Activated naive CD8-positive, alpha-beta T cell treated with anti-CD3 and anti-CD28 coated beads, Interleukin-2, amount 10 ng/mL, durations not matched to agents 7 days and 5 days (primary cell): ENCODE data around the gene PCDHGA4. TPM values are rescaled to one million over a fixed set of nuclear protein-coding genes. Genes with fewer than 3 reads are reported as not detected.

Source experiments
- ATAC-seq: fragments of 150-1000 bp; cut with Tn5 transposase; one replicate; pipeline ENCODE4 v1.10.0; 2021; ENCODE audit warnings: low read depth, moderate library complexity
- POLR2A ChIA-PET: fragments of 350-600 bp; sonication (Branson Sonifier 250); formaldehyde crosslinking; loops from one replicate; lab custom pipeline; 2021; ENCODE audit warnings: antibody characterized with exemption; lab: Charles Lee
- DNase-seq: peaks from one replicate; pipeline ENCODE4 v3.0.0; 2021
- H3K27ac Mint-ChIP-seq: one replicate; pipeline ENCODE4 v1.8.0; 2022; ENCODE audit warnings: mild to moderate bottlenecking, mixed read lengths
- H3K27me3 Mint-ChIP-seq: one replicate; pipeline ENCODE4 v1.8.0; 2022; ENCODE audit warnings: mild to moderate bottlenecking, moderate library complexity, mixed read lengths
- H3K36me3 Mint-ChIP-seq: one replicate; pipeline ENCODE4 v1.8.0; 2021; ENCODE audit warnings: mild to moderate bottlenecking, mixed read lengths
- H3K4me1 Mint-ChIP-seq: one replicate; pipeline ENCODE4 v1.8.0; 2021; ENCODE audit warnings: mixed read lengths
- H3K4me3 Mint-ChIP-seq: one replicate; pipeline ENCODE4 v1.8.0; 2022; ENCODE audit warnings: mild to moderate bottlenecking, moderate library complexity, mixed read lengths
- H3K9me3 Mint-ChIP-seq: one replicate; pipeline ENCODE4 v1.8.0; 2021; ENCODE audit warnings: mixed read lengths
- total RNA-seq, 2 experiments: library from RNA; stranded (reverse); gene quantifications; one replicate each; pipeline ENCODE4 v1.2.3, GENCODE V29; 2021

The PCDHGA4 gene
- total RNA-seq, 2 experiments from 2014 or later: 0.25 to 0.28 TPM

DNA sequence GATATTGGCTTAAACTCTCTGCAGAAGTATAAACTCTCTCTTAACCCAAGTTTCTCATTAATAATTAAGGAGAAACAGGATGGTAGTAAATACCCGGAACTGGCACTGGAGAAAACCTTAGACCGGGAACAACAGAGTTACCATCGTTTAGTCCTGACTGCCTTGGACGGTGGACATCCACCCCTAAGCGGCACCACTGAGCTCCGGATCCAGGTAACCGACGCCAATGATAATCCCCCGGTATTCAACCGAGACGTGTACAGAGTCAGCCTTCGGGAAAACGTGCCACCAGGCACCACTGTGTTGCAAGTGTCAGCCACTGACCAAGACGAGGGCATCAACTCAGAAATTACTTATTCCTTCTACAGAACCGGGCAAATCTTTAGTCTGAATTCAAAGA lies 43.8 kb downstream of the PCDHGA4 start:
- DNase-seq: no peak
- ATAC-seq: no peak
- H3K4me3 Mint-ChIP-seq: no peak overlapping the region
- H3K36me3 Mint-ChIP-seq: peaks cover 2% of the 10 kb centered on the region
- H3K27ac Mint-ChIP-seq: no peak overlapping the region
- H3K4me1 Mint-ChIP-seq: peaks cover 3% of the 10 kb centered on the region
- H3K9me3 Mint-ChIP-seq: peaks cover 18% of the 10 kb centered on the region
- POLR2A ChIA-PET: no interaction called here
- H3K27me3 Mint-ChIP-seq: peaks cover 56% of the 10 kb centered on the region

DNA sequence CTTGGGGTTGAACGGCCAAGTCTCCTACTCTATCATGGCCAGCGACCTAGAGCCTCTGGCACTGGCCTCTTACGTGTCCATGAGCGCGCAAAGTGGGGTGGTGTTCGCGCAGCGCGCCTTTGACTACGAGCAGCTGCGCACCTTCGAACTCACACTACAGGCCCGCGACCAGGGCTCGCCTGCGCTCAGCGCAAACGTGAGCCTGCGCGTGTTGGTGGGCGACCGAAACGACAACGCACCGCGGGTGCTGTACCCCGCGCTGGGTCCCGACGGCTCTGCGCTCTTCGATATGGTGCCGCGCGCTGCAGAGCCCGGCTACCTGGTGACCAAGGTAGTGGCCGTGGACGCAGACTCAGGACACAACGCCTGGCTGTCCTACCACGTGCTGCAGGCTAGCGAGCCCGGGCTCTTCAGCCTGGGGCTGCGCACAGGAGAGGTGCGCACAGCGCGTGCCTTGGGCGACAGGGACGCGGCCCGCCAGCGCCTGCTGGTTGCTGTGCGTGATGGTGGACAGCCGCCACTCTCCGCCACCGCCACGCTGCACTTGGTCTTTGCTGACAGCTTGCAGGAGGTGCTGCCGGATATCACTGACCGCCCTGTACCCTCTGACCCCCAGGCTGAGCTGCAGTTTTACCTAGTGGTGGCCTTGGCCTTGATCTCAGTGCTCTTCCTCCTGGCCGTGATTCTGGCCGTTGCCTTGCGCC lies 44.9 kb downstream of the PCDHGA4 start:
- ATAC-seq (no peak), DNase-seq (no peak)
- H3K27me3 Mint-ChIP-seq: peaks cover 58% of the 10 kb centered on the region
- POLR2A ChIA-PET: no interaction called here
- peak overlapping the region; percentile 64 for H3K27ac Mint-ChIP-seq
- H3K36me3 Mint-ChIP-seq: peaks cover 2% of the 10 kb centered on the region
- peaks cover 12% of the 10 kb centered on the region for H3K9me3 Mint-ChIP-seq
- H3K4me1 Mint-ChIP-seq: peaks cover 3% of the 10 kb centered on the region
- peak overlapping the region; percentile 7 for H3K4me3 Mint-ChIP-seq

DNA sequence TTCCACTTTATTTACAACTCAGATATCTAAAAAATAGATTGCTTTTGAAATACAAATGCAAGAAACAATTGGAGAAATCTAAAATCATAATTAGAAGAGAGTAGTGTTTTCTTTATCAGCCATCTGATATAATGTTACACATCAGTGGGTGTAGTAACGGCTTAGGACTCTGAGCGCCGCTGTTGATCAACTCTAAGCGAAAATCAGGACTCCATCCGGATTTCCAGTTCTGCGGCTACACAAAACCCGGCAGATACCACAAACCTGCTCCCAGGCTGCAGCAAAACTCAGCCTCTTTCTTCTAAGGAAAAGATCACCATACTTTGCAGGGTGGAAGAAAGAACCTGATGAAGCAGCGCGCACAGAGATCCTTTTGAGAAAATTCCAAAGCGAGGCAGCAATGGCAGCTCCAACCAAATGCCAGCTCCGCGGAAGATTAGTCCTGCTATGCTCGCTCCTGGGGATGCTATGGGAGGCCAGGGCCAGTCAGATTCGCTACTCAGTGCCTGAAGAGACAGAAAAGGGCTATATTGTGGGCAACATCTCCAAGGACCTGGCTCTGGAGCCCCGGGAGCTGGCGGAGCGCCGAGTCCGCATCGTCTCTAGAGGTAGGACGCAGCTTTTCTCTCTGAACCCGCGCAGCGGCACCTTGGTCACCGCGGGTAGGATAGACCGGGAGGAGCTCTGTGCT lies 47.9 kb downstream of the PCDHGA4 start, which contains the start of gene PCDHGA9:
PCDHGA9 (plus strand) TSS at position 226 of the 691 bp plus-strand sequence; CDS start at position 401, 175 bp downstream.
- no peak within 1 kb of the TSS for H3K27ac Mint-ChIP-seq
- peaks cover 59% of the 10 kb centered on the region for H3K27me3 Mint-ChIP-seq
- DNase-seq: no peak
- peak within 1 kb of the TSS; percentile 28 for H3K4me3 Mint-ChIP-seq
- ATAC-seq: no peak
- peaks cover 17% of the 10 kb centered on the region for H3K9me3 Mint-ChIP-seq
- H3K4me1 Mint-ChIP-seq: peaks cover 3% of the 10 kb centered on the region
- POLR2A ChIA-PET: no interaction called here
- H3K36me3 Mint-ChIP-seq: peaks cover 2% of the 10 kb centered on the region

- H3K9me3 Mint-ChIP-seq: peaks cover 17% of the 10 kb centered on the region
- no peak overlapping the region for H3K4me3 Mint-ChIP-seq
- peaks cover 64% of the 10 kb centered on the region for H3K27me3 Mint-ChIP-seq
- H3K27ac Mint-ChIP-seq: no peak overlapping the region
- POLR2A ChIA-PET: no interaction called here
- H3K36me3 Mint-ChIP-seq: peaks cover 2% of the 10 kb centered on the region
- H3K4me1 Mint-ChIP-seq: peaks cover 3% of the 10 kb centered on the region
- ATAC-seq (no peak), DNase-seq (no peak)
Observed at GRCh38 chr5:141403387-141403786, 48.6 kb downstream of the PCDHGA4 start.

Other genes starting within 250 kb of the PCDHGA4 start
- gene PCDHB4, start 233.2 kb upstream of the PCDHGA4 start, total RNA-seq: not detected
- gene PCDHB5, start 219.8 kb upstream of the PCDHGA4 start, total RNA-seq: not detected
- not detected for gene PCDHB6, start 205.0 kb upstream of the PCDHGA4 start, total RNA-seq
- not detected for gene PCDHB7, start 182.4 kb upstream of the PCDHGA4 start, total RNA-seq
- not detected for gene PCDHB8, start 177.2 kb upstream of the PCDHGA4 start, total RNA-seq
- not detected for gene PCDHB16, start 172.6 kb upstream of the PCDHGA4 start, total RNA-seq
- not detected for gene PCDHB9, start 167.9 kb upstream of the PCDHGA4 start, total RNA-seq
- gene PCDHB10, start 162.7 kb upstream of the PCDHGA4 start, total RNA-seq: not detected
- not detected for gene PCDHB11, start 155.4 kb upstream of the PCDHGA4 start, total RNA-seq
- gene PCDHB12, start 146.3 kb upstream of the PCDHGA4 start, total RNA-seq: not detected
- not detected for gene PCDHB13, start 141.1 kb upstream of the PCDHGA4 start, total RNA-seq
- gene PCDHB14, start 131.7 kb upstream of the PCDHGA4 start, total RNA-seq: under 1 TPM in 1 of 2 experiments, not detected in 1; 0.06 TPM
- under 1 TPM in 1 of 2 experiments, not detected in 1; 0.06 TPM for gene PCDHB15, start 109.6 kb upstream of the PCDHGA4 start, total RNA-seq
- gene SLC25A2, start 51.0 kb upstream of the PCDHGA4 start, total RNA-seq: 1 to 10 TPM in 1 of 2 experiments, under 1 TPM in 1; 0.99 to 1.3 TPM
- 10 to 100 TPM; 86.2 to 95.9 TPM for gene TAF7, start 34.2 kb upstream of the PCDHGA4 start, total RNA-seq
- gene PCDHGA1, start 24.5 kb upstream of the PCDHGA4 start, total RNA-seq: under 1 TPM; 0.11 to 0.31 TPM
- gene PCDHGA2, start 16.3 kb upstream of the PCDHGA4 start, total RNA-seq: under 1 TPM; 0.08 to 0.09 TPM
- gene PCDHGA3, start 11.2 kb upstream of the PCDHGA4 start, total RNA-seq: under 1 TPM in 1 of 2 experiments, not detected in 1; 0.14 TPM
- not detected for gene PCDHGB1, start 4.9 kb upstream of the PCDHGA4 start, total RNA-seq
- gene PCDHGB2, start 5.0 kb downstream of the PCDHGA4 start, total RNA-seq: under 1 TPM; 0.64 to 0.88 TPM
- under 1 TPM; 0.23 to 0.30 TPM for gene PCDHGA5, start 9.1 kb downstream of the PCDHGA4 start, total RNA-seq
- gene PCDHGB3, start 15.2 kb downstream of the PCDHGA4 start, total RNA-seq: under 1 TPM; 0.44 to 0.82 TPM
- gene PCDHGA6, start 18.9 kb downstream of the PCDHGA4 start, total RNA-seq: under 1 TPM; 0.28 to 0.33 TPM
- under 1 TPM; 0.26 to 0.28 TPM for gene PCDHGA7, start 27.7 kb downstream of the PCDHGA4 start, total RNA-seq
- gene PCDHGB4, start 32.7 kb downstream of the PCDHGA4 start, total RNA-seq: under 1 TPM in 1 of 2 experiments, not detected in 1; 0.11 TPM
- under 1 TPM; 0.09 to 0.11 TPM for gene PCDHGA8, start 37.6 kb downstream of the PCDHGA4 start, total RNA-seq
- gene PCDHGB5, start 42.9 kb downstream of the PCDHGA4 start, total RNA-seq: not detected
- under 1 TPM in 1 of 2 experiments, not detected in 1; 0.11 TPM for gene PCDHGA9, start 47.8 kb downstream of the PCDHGA4 start, total RNA-seq
- under 1 TPM; 0.11 to 0.14 TPM for gene PCDHGB6, start 53.0 kb downstream of the PCDHGA4 start, total RNA-seq
- under 1 TPM in 1 of 2 experiments, not detected in 1; 0.14 TPM for gene PCDHGA10, start 58.0 kb downstream of the PCDHGA4 start, total RNA-seq
- gene PCDHGB7, start 62.7 kb downstream of the PCDHGA4 start, total RNA-seq: under 1 TPM in 1 of 2 experiments, not detected in 1; 0.11 TPM
- gene PCDHGA11, start 66.0 kb downstream of the PCDHGA4 start, total RNA-seq: under 1 TPM; 0.08 to 0.09 TPM
- under 1 TPM in 1 of 2 experiments, not detected in 1; 0.11 TPM for gene PCDHGA12, start 75.5 kb downstream of the PCDHGA4 start, total RNA-seq
- not detected for gene PCDHGC3, start 120.9 kb downstream of the PCDHGA4 start, total RNA-seq
- not detected for gene PCDHGC4, start 130.0 kb downstream of the PCDHGA4 start, total RNA-seq
- gene PCDHGC5, start 134.1 kb downstream of the PCDHGA4 start, total RNA-seq: not detected